Endothelial cell of umbilical vein (primary cell): Measurements from ENCODE around the gene SULF2.

Source experiments
- CTCF ChIP-seq, 2 donors: IDR thresholded peaks; 1 replicate in 1 of 2; 2 replicates in 1 of 2; pipeline ENCODE4 v1.5.1; 2011; ENCODE audit warnings: low read length in 2 of 2, mild to moderate bottlenecking in 2 of 2, moderate library complexity in 2 of 2, control low read depth in 1 of 2, inconsistent platforms in 1 of 2, low read depth in 1 of 2; ENCODE audit not compliant: insufficient read depth in 1 of 2; ENCODE audit errors: extremely low read depth in 1 of 2
- EZH2 ChIP-seq: IDR thresholded peaks from 2 replicates; pipeline ENCODE4 v1.6.1; 2012; ENCODE audit warnings: borderline replicate concordance, low read depth, mild to moderate bottlenecking, moderate library complexity, low read length, inconsistent platforms; ENCODE audit not compliant: severe bottlenecking
- JUN ChIP-seq: IDR thresholded peaks from 2 replicates; pipeline ENCODE4 v1.6.1; 2011; ENCODE audit warnings: borderline replicate concordance, low read depth; ENCODE audit not compliant: insufficient read length, insufficient read depth
- MYC ChIP-seq: IDR thresholded peaks from one replicate; pipeline ENCODE4 v1.6.1; 2011; ENCODE audit warnings: mild to moderate bottlenecking, low read depth, low read length
- POLR2A ChIP-seq: IDR thresholded peaks from 2 replicates; pipeline ENCODE4 v1.6.1; 2012; ENCODE audit warnings: low read depth, mild to moderate bottlenecking, control low read depth, low read length
- POLR2AphosphoS5 ChIP-seq: IDR thresholded peaks from 2 replicates; pipeline ENCODE4 v1.6.1; 2012; ENCODE audit warnings: low read depth, mild to moderate bottlenecking, control low read depth, low read length, moderate library complexity; ENCODE audit not compliant: insufficient read depth

GRCh38 chr20:47765691-47766594 is 19.3 kb downstream of the SULF2 start:
- TF ChIP-seq CTCF (IDR thresholded peaks at IDR 0.05; ENCODE audit: extremely low read depth in 1 of 2, insufficient read depth in 1 of 2, low read depth in 1 of 2, low read length in 2 of 2) (no peak), POLR2AphosphoS5 (no peak), POLR2A (no peak), EZH2 (no peak), MYC (no peak), JUN (no peak)
